Breast epithelium (tissue), 4 donors: ENCODE results near the gene EIF2B4. TPM values are rescaled to one million over a fixed set of nuclear protein-coding genes. Genes with fewer than 3 reads are reported as not detected.

ENCODE experiments used
- DNase-seq, 2 donors: peaks; one replicate each; pipeline ENCODE4 v3.0.0-alpha.2; 2019; ENCODE audit warnings: low spot score in 2 of 2
- H3K27ac ChIP-seq, 2 donors: fragments of 200-600 bp; sonication (generic) in 1 of 2; one replicate each; pipeline ENCODE4 v1.5.1; 2016 to 2019; ENCODE audit warnings: mild to moderate bottlenecking in 1 of 2
- H3K27me3 ChIP-seq, 2 donors: fragments of 200-600 bp; sonication (generic) in 1 of 2; one replicate each; pipeline versions ENCODE4 v1.5.1 to v1.6.0; 2017 to 2019; ENCODE audit warnings: control low read depth in 1 of 2, mild to moderate bottlenecking in 1 of 2
- H3K36me3 ChIP-seq: fragments of 200-600 bp; one replicate; pipeline ENCODE4 v1.5.1; 2019
- H3K4me1 ChIP-seq, 2 donors: fragments of 200-600 bp; sonication (generic); one replicate each; pipeline ENCODE4 v1.5.1; 2016 to 2019; ENCODE audit warnings: control low read depth in 1 of 2
- H3K4me3 ChIP-seq, 3 donors: fragments of 200-600 bp; sonication (generic); 1 replicate in 2 of 3; 2 replicates in 1 of 3; pipeline ENCODE4 v1.5.1; 2016 to 2019; ENCODE audit warnings: mild to moderate bottlenecking in 3 of 3, moderate library complexity in 2 of 3
- H3K9me3 ChIP-seq, 2 donors: fragments of 200-600 bp; sonication (generic) in 1 of 2; one replicate each; pipeline ENCODE4 v1.5.1; 2016 to 2019; ENCODE audit warnings: control low read depth in 1 of 2
- CTCF ChIP-seq, 3 donors: fragments of 450-650 bp; IDR thresholded peaks; one replicate each; pipeline ENCODE4 v1.5.1; 2016 to 2017; ENCODE audit warnings: antibody characterized with exemption in 3 of 3, mild to moderate bottlenecking in 3 of 3, moderate library complexity in 3 of 3
- POLR2A ChIP-seq: fragments of 450-650 bp; IDR thresholded peaks from one replicate; pipeline ENCODE4 v1.6.1; 2016; ENCODE audit warnings: antibody characterized with exemption, mild to moderate bottlenecking, moderate library complexity
- POLR2AphosphoS5 ChIP-seq, 3 donors: sonication (generic); formaldehyde crosslinking; IDR thresholded peaks; one replicate each; pipeline ENCODE4 v1.6.1; 2017; ENCODE audit warnings: antibody characterized with exemption in 3 of 3
- intact Hi-C: fragments of 100-400 bp; cut with DNase I; formaldehyde crosslinking; loops from one replicate; pipeline ENCODE4 v1.15.1; 2023; ENCODE audit warnings: low total_unique reads
- total RNA-seq, 3 donors: library from RNA; depleted of rRNA; stranded (reverse); fragments of >200 nt; gene quantifications; one replicate each; pipeline ENCODE4 v1.1.0, GENCODE V29; 2016

The EIF2B4 gene
- total RNA-seq: 10 to 100 TPM; 38.1 to 48.9 (median 47.9) TPM

DNA sequence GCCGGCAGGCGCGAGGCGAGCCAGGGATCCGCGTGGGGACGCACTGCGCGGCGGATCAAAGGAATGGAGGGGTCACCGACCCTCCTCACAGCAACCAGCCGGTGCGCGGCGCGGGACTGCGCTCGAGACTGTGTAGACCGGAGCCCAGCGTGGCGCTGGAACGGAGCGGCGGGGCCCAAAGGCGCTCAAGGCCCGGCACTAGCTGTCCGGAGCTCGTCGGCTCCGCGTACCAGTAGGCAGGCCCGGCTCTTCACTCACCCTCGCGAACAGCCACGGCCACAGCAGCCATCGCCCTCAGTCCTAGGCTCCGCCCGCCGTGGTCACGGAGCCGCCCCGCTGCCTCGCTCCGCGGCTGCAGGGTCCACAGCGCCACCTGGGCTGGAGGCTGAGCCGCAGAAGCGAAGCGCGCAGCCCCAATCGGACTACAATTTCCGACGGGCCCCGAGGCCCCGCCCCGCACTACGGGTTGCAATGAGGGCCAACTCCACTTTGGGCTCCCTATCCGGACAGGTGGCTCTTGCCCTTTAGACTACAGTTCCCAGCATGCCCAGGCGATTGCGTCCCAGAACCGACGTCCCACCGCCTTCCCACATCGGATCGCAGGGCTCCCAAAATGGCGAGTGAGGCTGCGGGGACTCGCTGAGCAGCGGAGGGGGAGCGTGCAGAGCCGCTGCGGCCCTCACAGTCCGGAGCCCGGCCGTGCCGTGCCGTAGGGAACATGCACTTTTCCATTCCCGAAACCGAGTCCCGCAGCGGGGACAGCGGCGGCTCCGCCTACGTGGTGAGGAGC, at the start of gene EIF2B4, which contains the start of gene SNX17:
EIF2B4 (minus strand) TSS at position 313 of the 790 bp plus-strand sequence; CDS start at position 289, 24 bp downstream.
SNX17 (plus strand) TSS at position 591 of the 790 bp plus-strand sequence; CDS start at position 719, 128 bp downstream.
- Histone ChIP-seq H3K4me3 (peak within 1 kb of the TSS; percentile 79 to 100 (median 95)), H3K36me3 (peaks cover 12% of the 10 kb centered on the region), H3K4me1 (peaks cover 9 to 17% of the 10 kb centered on the region in 2 donors), H3K9me3 (no peaks in the 10 kb centered on the region), H3K27ac (peak within 1 kb of the TSS; percentile 93 to 96), H3K27me3 (no peaks in the 10 kb centered on the region)
- intact Hi-C loops: no loop called here
- peak; percentile 99 for DNase-seq
- TF ChIP-seq CTCF (IDR thresholded peaks at IDR 0.05): peak; percentile 13 to 65 (median 54)
- TF ChIP-seq POLR2A: peak; percentile 22
- TF ChIP-seq POLR2AphosphoS5 (IDR thresholded peaks at IDR 0.05): peak; percentile 84 to 95 (median 93)

DNA sequence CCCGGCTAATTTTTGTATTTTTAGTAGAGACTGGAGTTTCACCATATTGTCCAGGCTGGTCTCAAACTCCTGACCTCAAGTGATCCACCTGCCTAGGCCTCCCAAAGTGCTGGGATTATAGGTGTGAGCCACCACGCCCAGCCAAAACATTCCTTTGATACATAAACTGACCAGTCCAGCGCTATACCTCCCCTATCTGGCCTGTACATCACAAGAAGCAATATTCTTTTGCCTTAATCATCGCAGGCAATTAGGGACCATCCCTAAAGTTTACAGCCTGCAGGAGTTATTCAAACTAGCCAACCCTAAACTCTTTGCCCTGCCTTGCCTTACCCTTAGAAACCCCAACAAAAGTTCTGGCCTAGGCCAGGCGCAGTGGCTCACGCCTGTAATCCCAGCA, 46.0 kb upstream of the EIF2B4 start:
- no peak for DNase-seq

DNA sequence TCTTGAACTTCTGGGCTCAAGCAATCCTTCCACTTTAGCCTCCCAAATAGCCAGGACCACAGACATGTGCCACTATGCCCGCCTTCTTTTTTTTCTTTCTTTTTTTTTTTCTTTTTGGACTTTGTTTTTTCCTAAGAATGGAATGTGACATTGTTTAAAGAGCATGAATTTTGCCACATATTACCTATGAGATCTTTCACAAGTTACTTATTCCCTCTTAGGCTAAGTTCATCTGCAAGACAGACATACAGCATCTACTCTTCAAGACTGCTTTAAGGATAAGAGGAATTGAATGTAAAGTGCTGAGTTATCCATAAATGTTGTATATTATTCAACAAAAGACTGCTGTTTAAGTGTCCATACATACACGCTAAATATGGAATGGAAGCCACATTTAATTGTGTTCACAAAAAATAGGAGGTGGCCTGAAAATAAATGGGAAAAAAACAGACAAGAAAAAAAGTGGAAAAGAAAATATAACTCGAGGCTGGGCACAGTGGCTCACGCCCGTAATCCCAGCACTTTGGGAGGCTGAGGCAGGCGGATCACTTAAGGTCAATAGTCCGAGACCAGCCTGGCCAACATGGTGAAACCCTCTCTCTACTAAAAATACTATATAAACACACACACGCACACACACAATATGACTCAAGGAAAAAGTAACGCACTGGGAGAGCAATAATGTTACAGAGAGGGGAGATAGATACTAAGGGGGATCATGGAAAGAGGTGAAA, 42.4 kb upstream of the EIF2B4 start:
- intact Hi-C loops: no loop called here
- Histone ChIP-seq H3K36me3 (no peaks in the 10 kb centered on the region), H3K27me3 (no peaks in the 10 kb centered on the region), H3K4me3 (no peak overlapping the region), H3K27ac (no peak overlapping the region), H3K9me3 (no peaks in the 10 kb centered on the region), H3K4me1 (peaks cover 0 to 4% of the 10 kb centered on the region in 2 donors)
- TF ChIP-seq CTCF (IDR thresholded peaks at IDR 0.05) (no peak), POLR2AphosphoS5 (IDR thresholded peaks at IDR 0.05) (no peak), POLR2A (no peak)
- no peak for DNase-seq

More for the DNA sequence above, 46.0 kb upstream of the EIF2B4 start:
- H3K36me3 ChIP-seq: no peaks in the 10 kb centered on the region
- H3K27ac ChIP-seq: no peak overlapping the region
- no peaks in the 10 kb centered on the region for H3K27me3 ChIP-seq
- no peak overlapping the region for H3K4me3 ChIP-seq
- intact Hi-C loops: no loop called here
- no peaks in the 10 kb centered on the region for H3K9me3 ChIP-seq
- no peaks in the 10 kb centered on the region for H3K4me1 ChIP-seq
- TF ChIP-seq POLR2AphosphoS5 (IDR thresholded peaks at IDR 0.05): no peak
- no peak for TF ChIP-seq CTCF (IDR thresholded peaks at IDR 0.05)
- TF ChIP-seq POLR2A: no peak

- peak within 1 kb of the TSS; percentile 78 to 86 for H3K27ac ChIP-seq
- H3K27me3 ChIP-seq: no peaks in the 10 kb centered on the region
- H3K9me3 ChIP-seq: no peaks in the 10 kb centered on the region
- H3K4me3 ChIP-seq: peak within 1 kb of the TSS; percentile 81 to 100 (median 96)
- TF ChIP-seq POLR2A: peak; percentile 49
- peak; percentile 65 to 85 (median 81) for TF ChIP-seq POLR2AphosphoS5 (IDR thresholded peaks at IDR 0.05)
- TF ChIP-seq CTCF (IDR thresholded peaks at IDR 0.05): no peak
- no peaks in the 10 kb centered on the region for H3K36me3 ChIP-seq
- peaks cover 0 to 4% of the 10 kb centered on the region in 2 donors for H3K4me1 ChIP-seq
- DNase-seq: peak; percentile 90 to 97
- intact Hi-C loops: no loop called here
Observed at GRCh38 chr2:27409321-27410073, 39.4 kb upstream of the EIF2B4 start, which contains the start of gene PPM1G. PPM1G (minus strand) TSS chr2:27409591; CDS start chr2:27409422, 169 bp downstream.
